Measurements from ENCODE around the gene ADAD2. TPM values are rescaled to one million over a fixed set of nuclear protein-coding genes. Genes with fewer than 3 reads are reported as not detected.

The ADAD2 gene
- total and polyA plus RNA-seq, 9 of the 15 experiments (the other 6 are each of a cell fraction or from before 2014, with no cell fraction given), result 0.07 TPM; not detected in 8

- TF ChIP-seq ZBTB11 (CRISPR knock-in tag; IDR thresholded peaks at IDR 0.05) (peak in 1 of 3 experiments; percentile 72; a peak in 2 of 6 replicates), ZNF436 (CRISPR knock-in tag; IDR thresholded peaks at IDR 0.05) (no peak), ZNF57 (CRISPR knock-in tag; IDR thresholded peaks at IDR 0.05) (no peak), SAFB (IDR thresholded peaks at IDR 0.05; ENCODE audit: borderline replicate concordance, low read depth, low read length) (no peak), TAF7 (tag; IDR thresholded peaks at IDR 0.05) (no peak), FOXP1 (CRISPR knock-in tag; IDR thresholded peaks at IDR 0.05) (no peak), TEAD4 (IDR thresholded peaks at IDR 0.05; ENCODE audit: low read length) (no peak), TEAD4 (CRISPR knock-in tag; IDR thresholded peaks at IDR 0.05; ENCODE audit: borderline replicate concordance) (no peak), DIDO1 (tag; IDR thresholded peaks at IDR 0.05; ENCODE audit: low read depth) (peak; percentile 92; the same call in 1 of the 2 replicates), HDAC1 (IDR thresholded peaks at IDR 0.05) (peak in 1 of 2 experiments; percentile 95; a peak in 2 of 4 replicates), NFXL1 (CRISPR knock-in tag; IDR thresholded peaks at IDR 0.05) (no peak), TARDBP (IDR thresholded peaks at IDR 0.05) (0 out of 2 replicates have a peak, but pooled peaks have one; percentile 53), FUS (optimal IDR thresholded peaks at IDR 0.05; ENCODE audit: low read depth, low read length) (no peak), PHB2 (IDR thresholded peaks at IDR 0.05; ENCODE audit: low read depth) (no peak), THRAP3 (IDR thresholded peaks at IDR 0.05; ENCODE audit: borderline replicate concordance) (no peak), POLR2G (IDR thresholded peaks at IDR 0.05; ENCODE audit: low read depth, low read length) (peak; percentile 83), MEF2A (IDR thresholded peaks at IDR 0.05; ENCODE audit: control insufficient read depth, low read depth, low read length) (no peak), IRF2 (CRISPR knock-in tag; IDR thresholded peaks at IDR 0.05) (no peak), PTTG1 (tag; IDR thresholded peaks at IDR 0.05; ENCODE audit: low read depth) (no peak), STAG1 (CRISPR knock-in tag; IDR thresholded peaks at IDR 0.05; ENCODE audit: borderline replicate concordance) (no peak), ATF1 (CRISPR knock-in tag; IDR thresholded peaks at IDR 0.05) (no peak), ATF1 (tag; IDR thresholded peaks at IDR 0.05) (peak; percentile 77), SMARCB1 (IDR thresholded peaks at IDR 0.05; ENCODE audit: insufficient read length, low read depth) (no peak), ZNF224 (CRISPR knock-in tag; IDR thresholded peaks at IDR 0.05) (no peak), MAFK (IDR thresholded peaks at IDR 0.05; ENCODE audit: low read length) (peak; percentile 4; the same call in 1 of the 2 replicates), CHD4 (IDR thresholded peaks at IDR 0.05; ENCODE audit: insufficient read depth, insufficient replicate concordance, low read depth, low read length, poor library complexity, severe bottlenecking) (no peak), IRF9 (tag; IDR thresholded peaks at IDR 0.05) (no peak)
These were observed 4.1 kb upstream of the ADAD2 start, which contains the start of gene TAF1C (continued) for GRCh38 chr16:84186685-84187437.

Measured in K562 (cell line).